ENCODE data around the gene ESRRG.

Gene ESRRG

GRCh38 chr1:216499581-216500272, 223.5 kb downstream of the ESRRG start:
- no peak overlapping the region for H3K4me3 ChIP-seq (ENCODE audit: low read length)
- DNase-seq (ENCODE audit: low read depth) = no peak
- no peak for TF ChIP-seq CTCF (conservative IDR thresholded peaks at IDR 0.05; ENCODE audit: low read depth, low read length)

GRCh38 chr1:216498277-216498676, 225.0 kb downstream of the ESRRG start:
- DNase-seq (ENCODE audit: low read depth) = no peak
- TF ChIP-seq CTCF (conservative IDR thresholded peaks at IDR 0.05; ENCODE audit: low read depth, low read length) = no peak
- no peak overlapping the region for H3K4me3 ChIP-seq (ENCODE audit: low read length)

GRCh38 chr1:216485042-216485441, 238.2 kb downstream of the ESRRG start:
- TF ChIP-seq CTCF (conservative IDR thresholded peaks at IDR 0.05; ENCODE audit: low read depth, low read length) = no peak
- no peak overlapping the region for H3K4me3 ChIP-seq (ENCODE audit: low read length)
- DNase-seq (ENCODE audit: low read depth) = no peak

GRCh38 chr1:216483672-216484401, 239.4 kb downstream of the ESRRG start:
- no peak overlapping the region for H3K4me3 ChIP-seq (ENCODE audit: low read length)

GRCh38 chr1:216482620-216483019, 240.6 kb downstream of the ESRRG start:
- H3K4me3 ChIP-seq (ENCODE audit: low read length) = no peak overlapping the region
- TF ChIP-seq CTCF (conservative IDR thresholded peaks at IDR 0.05; ENCODE audit: low read depth, low read length) = no peak
- DNase-seq (ENCODE audit: low read depth) = no peak

More at GRCh38 chr1:216483672-216484401, 239.4 kb downstream of the ESRRG start:
- TF ChIP-seq CTCF (conservative IDR thresholded peaks at IDR 0.05; ENCODE audit: low read depth, low read length) = no peak
- DNase-seq (ENCODE audit: low read depth) = no peak

- no peak overlapping the region for H3K4me3 ChIP-seq (ENCODE audit: low read length)
- no peak for TF ChIP-seq CTCF (conservative IDR thresholded peaks at IDR 0.05; ENCODE audit: low read depth, low read length)
- DNase-seq (ENCODE audit: low read depth) = no peak
Observed at GRCh38 chr1:216478238-216478637, 245.0 kb downstream of the ESRRG start.

- DNase-seq (ENCODE audit: low read depth) = no peak
- H3K4me3 ChIP-seq (ENCODE audit: low read length) = no peak overlapping the region
- TF ChIP-seq CTCF (conservative IDR thresholded peaks at IDR 0.05; ENCODE audit: low read depth, low read length) = no peak
Observed at GRCh38 chr1:216476341-216476740, 246.9 kb downstream of the ESRRG start.

All from retinal pigment epithelial cell (primary cell).